SU-DHL-6 (cell line): ENCODE measurements around the gene DNAI4.

ENCODE experiments used
- CTCF ChIP-seq: fragments of 200-600 bp; sonication (generic); IDR thresholded peaks from one replicate; pipeline ENCODE4 v1.5.1; 2017; ENCODE audit warnings: antibody characterized with exemption, mild to moderate bottlenecking, low read length, moderate library complexity; ENCODE audit not compliant: insufficient read depth, poor library complexity, severe bottlenecking
- EZH2phosphoT487 ChIP-seq: fragments of 200-600 bp; sonication (generic), shearing (Covaris generic); conservative IDR thresholded peaks from 2 replicates; pipeline ENCODE4 v1.6.1; 2018; ENCODE audit warnings: mild to moderate bottlenecking, antibody characterized with exemption, low read length, moderate library complexity, mixed read lengths

GRCh38 chr1:66788231-66788939 is 136.3 kb downstream of the DNAI4 start:
- no peak for TF ChIP-seq CTCF
- TF ChIP-seq EZH2phosphoT487: no peak
